Neural cell (in vitro differentiated cells): Measurements from ENCODE around the gene LPP. TPM values are rescaled to one million over a fixed set of nuclear protein-coding genes. Genes with fewer than 3 reads are reported as not detected.

ENCODE experiments used
- H2AFZ ChIP-seq: fragments of 200-600, 300-800 bp; sonication (generic), shearing (Covaris generic); 2 replicates; pipeline ENCODE4 v1.6.0; 2014; ENCODE audit warnings: low read depth, mild to moderate bottlenecking, antibody characterized with exemption, low read length, moderate library complexity
- H3F3A ChIP-seq: fragments of 200-600 bp; shearing (Covaris generic); 2 replicates; pipeline ENCODE4 v1.6.1; 2016; ENCODE audit warnings: mild to moderate bottlenecking, moderate library complexity, mixed read lengths, antibody characterized with exemption, low read length; ENCODE audit not compliant: insufficient read depth, poor library complexity, severe bottlenecking
- H3K27ac ChIP-seq: fragments of 200-600, 300-800 bp; sonication (generic), shearing (Covaris generic); 2 replicates; pipeline ENCODE4 v1.5.1; 2014; ENCODE audit warnings: mild to moderate bottlenecking, low read length, moderate library complexity
- H3K27me3 ChIP-seq: fragments of 300-800, 200-600 bp; sonication (generic), shearing (Covaris generic); 2 replicates; pipeline ENCODE4 v1.6.0; 2014; ENCODE audit warnings: mild to moderate bottlenecking, low read depth, low read length, moderate library complexity; ENCODE audit not compliant: insufficient read depth
- H3K36me3 ChIP-seq: fragments of 300-800, 200-600 bp; sonication (generic), shearing (Covaris generic); 2 replicates; pipeline ENCODE4 v1.5.1; 2014; ENCODE audit warnings: mild to moderate bottlenecking, antibody characterized with exemption, low read length, moderate library complexity; ENCODE audit not compliant: insufficient read depth
- H3K4me2 ChIP-seq: fragments of 300-800, 200-600 bp; sonication (generic), shearing (Covaris generic); 2 replicates; pipeline ENCODE4 v1.6.0; 2014; ENCODE audit warnings: mild to moderate bottlenecking, low read length
- H3K4me3 ChIP-seq: fragments of 300-800, 200-600 bp; sonication (generic), shearing (Covaris generic); 2 replicates; pipeline ENCODE4 v1.5.1; 2014; ENCODE audit warnings: mild to moderate bottlenecking, low read length, moderate library complexity
- H3K79me2 ChIP-seq: fragments of 200-600 bp; shearing (Covaris generic); replicated peaks from 2 replicates; pipeline ENCODE4 v1.6.0; 2014; ENCODE audit warnings: mild to moderate bottlenecking, low read length, moderate library complexity; ENCODE audit not compliant: insufficient read depth
- H3K9ac ChIP-seq: fragments of 300-800, 200-600 bp; sonication (generic), shearing (Covaris generic); 2 replicates; pipeline ENCODE4 v1.6.1; 2016; ENCODE audit warnings: mild to moderate bottlenecking, low read length, mixed read lengths
- H3K9me2 ChIP-seq: fragments of 200-600 bp; shearing (Covaris generic); 2 replicates; pipeline ENCODE4 v1.6.1; 2016; ENCODE audit warnings: mild to moderate bottlenecking, low read length, mixed read lengths; ENCODE audit not compliant: insufficient read depth
- H3K9me3 ChIP-seq: fragments of 200-600, 300-800 bp; sonication (generic), shearing (Covaris generic); 2 replicates; pipeline ENCODE4 v1.6.1; 2016; ENCODE audit warnings: mild to moderate bottlenecking, mixed run types, low read length, moderate library complexity, mixed read lengths
- H4K20me1 ChIP-seq: fragments of 200-600 bp; shearing (Covaris generic); 2 replicates; pipeline ENCODE4 v1.6.1; 2016; ENCODE audit warnings: mild to moderate bottlenecking, mixed run types; ENCODE audit not compliant: insufficient read depth
- EP300 ChIP-seq: fragments of 450-650 bp; conservative IDR thresholded peaks from 2 replicates; pipeline ENCODE4 v1.6.1; 2014; ENCODE audit warnings: antibody characterized with exemption, mild to moderate bottlenecking, moderate library complexity; ENCODE audit not compliant: poor library complexity, severe bottlenecking
- EZH2 ChIP-seq: fragments of 200-600, 300-800 bp; shearing (Covaris generic), sonication (generic); IDR thresholded peaks from 2 replicates; pipeline ENCODE4 v1.6.1; 2014; ENCODE audit warnings: antibody characterized with exemption, low read length, borderline replicate concordance, mild to moderate bottlenecking; ENCODE audit not compliant: insufficient read depth, poor library complexity, severe bottlenecking
- MXI1 ChIP-seq: fragments of 450-650 bp; conservative IDR thresholded peaks from 2 replicates; pipeline ENCODE4 v1.6.1; 2014; ENCODE audit warnings: antibody characterized with exemption, mild to moderate bottlenecking; ENCODE audit not compliant: poor library complexity, severe bottlenecking
- POLR2AphosphoS5 ChIP-seq: IDR thresholded peaks from 2 replicates; pipeline ENCODE4 v1.6.1; 2012
- SMC3 ChIP-seq: fragments of 450-650 bp; conservative IDR thresholded peaks from 2 replicates; pipeline ENCODE4 v1.6.1; 2014; ENCODE audit warnings: antibody characterized with exemption, mild to moderate bottlenecking, moderate library complexity; ENCODE audit not compliant: poor library complexity
- TAF1 ChIP-seq: IDR thresholded peaks from 2 replicates; pipeline ENCODE4 v1.6.1; 2012; ENCODE audit warnings: low read depth
- polyA plus RNA-seq: library from polyadenylated mRNA; depleted of rRNA; stranded (reverse); fragments of >200 nt; gene quantifications from 2 replicates; pipeline ENCODE4 v1.2.3, GENCODE V29; 2014
- TF ChIP-seq, protein P1 (sequence below): IDR thresholded peaks from 2 replicates; pipeline ENCODE4 v1.6.1; 2012; ENCODE audit warnings: borderline replicate concordance
- TF ChIP-seq, protein P2 (sequence below): fragments of 450-650 bp; IDR thresholded peaks from 2 replicates; pipeline ENCODE4 v1.5.1; 2014; ENCODE audit warnings: antibody characterized with exemption, mild to moderate bottlenecking, moderate library complexity; ENCODE audit not compliant: poor library complexity, severe bottlenecking

Gene LPP
- polyA plus RNA-seq, 1 donor from 2014 or later = 3.0 TPM

GRCh38 chr3:188341501-188341900, 187.5 kb downstream of the LPP start:
- Histone ChIP-seq H3K79me2 (no peaks in the 10 kb centered on the region), H3F3A (no peaks in the 10 kb centered on the region), H3K36me3 (no peaks in the 10 kb centered on the region), H2AFZ (no peak overlapping the region), H3K9me3 (no peaks in the 10 kb centered on the region), H3K4me2 (no peak overlapping the region), H3K27ac (no peak overlapping the region), H3K9ac (no peak overlapping the region), H3K4me3 (no peak overlapping the region), H3K9me2 (no peaks in the 10 kb centered on the region), H3K27me3 (no peaks in the 10 kb centered on the region), H4K20me1 (no peaks in the 10 kb centered on the region)
- no peak for TF ChIP-seq MXI1
- TF ChIP-seq, protein P1, sequence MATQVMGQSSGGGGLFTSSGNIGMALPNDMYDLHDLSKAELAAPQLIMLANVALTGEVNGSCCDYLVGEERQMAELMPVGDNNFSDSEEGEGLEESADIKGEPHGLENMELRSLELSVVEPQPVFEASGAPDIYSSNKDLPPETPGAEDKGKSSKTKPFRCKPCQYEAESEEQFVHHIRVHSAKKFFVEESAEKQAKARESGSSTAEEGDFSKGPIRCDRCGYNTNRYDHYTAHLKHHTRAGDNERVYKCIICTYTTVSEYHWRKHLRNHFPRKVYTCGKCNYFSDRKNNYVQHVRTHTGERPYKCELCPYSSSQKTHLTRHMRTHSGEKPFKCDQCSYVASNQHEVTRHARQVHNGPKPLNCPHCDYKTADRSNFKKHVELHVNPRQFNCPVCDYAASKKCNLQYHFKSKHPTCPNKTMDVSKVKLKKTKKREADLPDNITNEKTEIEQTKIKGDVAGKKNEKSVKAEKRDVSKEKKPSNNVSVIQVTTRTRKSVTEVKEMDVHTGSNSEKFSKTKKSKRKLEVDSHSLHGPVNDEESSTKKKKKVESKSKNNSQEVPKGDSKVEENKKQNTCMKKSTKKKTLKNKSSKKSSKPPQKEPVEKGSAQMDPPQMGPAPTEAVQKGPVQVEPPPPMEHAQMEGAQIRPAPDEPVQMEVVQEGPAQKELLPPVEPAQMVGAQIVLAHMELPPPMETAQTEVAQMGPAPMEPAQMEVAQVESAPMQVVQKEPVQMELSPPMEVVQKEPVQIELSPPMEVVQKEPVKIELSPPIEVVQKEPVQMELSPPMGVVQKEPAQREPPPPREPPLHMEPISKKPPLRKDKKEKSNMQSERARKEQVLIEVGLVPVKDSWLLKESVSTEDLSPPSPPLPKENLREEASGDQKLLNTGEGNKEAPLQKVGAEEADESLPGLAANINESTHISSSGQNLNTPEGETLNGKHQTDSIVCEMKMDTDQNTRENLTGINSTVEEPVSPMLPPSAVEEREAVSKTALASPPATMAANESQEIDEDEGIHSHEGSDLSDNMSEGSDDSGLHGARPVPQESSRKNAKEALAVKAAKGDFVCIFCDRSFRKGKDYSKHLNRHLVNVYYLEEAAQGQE = no peak
- no peak for TF ChIP-seq POLR2AphosphoS5
- TF ChIP-seq EP300 = no peak
- no peak for TF ChIP-seq EZH2
- no peak for TF ChIP-seq TAF1
- TF ChIP-seq SMC3 = no peak
- TF ChIP-seq, protein P2, sequence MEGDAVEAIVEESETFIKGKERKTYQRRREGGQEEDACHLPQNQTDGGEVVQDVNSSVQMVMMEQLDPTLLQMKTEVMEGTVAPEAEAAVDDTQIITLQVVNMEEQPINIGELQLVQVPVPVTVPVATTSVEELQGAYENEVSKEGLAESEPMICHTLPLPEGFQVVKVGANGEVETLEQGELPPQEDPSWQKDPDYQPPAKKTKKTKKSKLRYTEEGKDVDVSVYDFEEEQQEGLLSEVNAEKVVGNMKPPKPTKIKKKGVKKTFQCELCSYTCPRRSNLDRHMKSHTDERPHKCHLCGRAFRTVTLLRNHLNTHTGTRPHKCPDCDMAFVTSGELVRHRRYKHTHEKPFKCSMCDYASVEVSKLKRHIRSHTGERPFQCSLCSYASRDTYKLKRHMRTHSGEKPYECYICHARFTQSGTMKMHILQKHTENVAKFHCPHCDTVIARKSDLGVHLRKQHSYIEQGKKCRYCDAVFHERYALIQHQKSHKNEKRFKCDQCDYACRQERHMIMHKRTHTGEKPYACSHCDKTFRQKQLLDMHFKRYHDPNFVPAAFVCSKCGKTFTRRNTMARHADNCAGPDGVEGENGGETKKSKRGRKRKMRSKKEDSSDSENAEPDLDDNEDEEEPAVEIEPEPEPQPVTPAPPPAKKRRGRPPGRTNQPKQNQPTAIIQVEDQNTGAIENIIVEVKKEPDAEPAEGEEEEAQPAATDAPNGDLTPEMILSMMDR = no peak

DNA sequence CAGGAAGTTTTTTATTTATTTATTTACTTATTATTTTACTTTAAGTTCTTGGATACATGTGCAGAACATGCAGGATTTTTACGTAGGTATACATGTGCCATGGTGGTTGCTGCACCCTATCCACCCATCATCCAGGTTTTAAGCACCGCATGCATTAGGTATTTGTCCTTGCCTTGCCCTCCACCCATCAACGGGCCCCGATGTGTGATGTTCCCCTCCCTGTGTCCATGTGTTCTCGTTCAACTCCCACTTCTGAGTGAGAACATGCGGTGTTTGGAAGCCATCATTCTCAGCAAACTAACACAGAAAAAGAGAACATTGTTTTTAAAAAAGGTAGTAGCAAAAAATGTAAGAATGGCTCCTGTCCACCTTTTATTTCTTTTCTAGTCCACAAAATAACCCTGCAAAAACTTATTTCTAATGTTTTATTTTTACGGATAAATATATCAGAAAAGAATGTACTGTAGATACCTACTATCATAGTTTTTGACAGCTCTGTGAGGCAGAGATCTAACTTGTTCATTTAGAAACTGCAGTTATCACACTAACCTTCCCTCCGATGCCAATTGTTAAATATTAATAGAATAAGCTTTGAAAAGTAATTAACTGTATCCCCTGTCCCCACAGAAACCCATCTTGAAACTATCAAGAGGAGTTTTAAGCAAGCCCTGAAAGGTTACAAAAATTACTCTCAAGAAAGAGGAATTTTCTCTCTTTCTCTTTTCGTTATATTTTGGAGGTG, 189.2 kb downstream of the LPP start:
- Histone ChIP-seq H3K36me3 (no peaks in the 10 kb centered on the region), H3K4me2 (no peak overlapping the region), H3K27me3 (no peaks in the 10 kb centered on the region), H3K9me2 (no peaks in the 10 kb centered on the region), H3K9me3 (no peaks in the 10 kb centered on the region), H3F3A (no peaks in the 10 kb centered on the region), H2AFZ (no peak overlapping the region), H4K20me1 (no peaks in the 10 kb centered on the region), H3K9ac (no peak overlapping the region), H3K27ac (no peak overlapping the region), H3K79me2 (no peaks in the 10 kb centered on the region), H3K4me3 (no peak overlapping the region)
- TF ChIP-seq POLR2AphosphoS5 = no peak
- TF ChIP-seq, protein P2 = no peak
